Smooth muscle cell (in vitro differentiated cells): Measurements from ENCODE around the gene CT45A8. TPM values are rescaled to one million over a fixed set of nuclear protein-coding genes. Genes with fewer than 3 reads are reported as not detected.
"Not testable (repeated sequence)": the region's sequence is repeated elsewhere in the genome, so short reads cannot be mapped to it uniquely, and the experiment has no call there.

Source experiments
- DNase-seq: peaks from one replicate; lab custom pipeline; 2025; ENCODE audit not compliant: unreplicated experiment; lab: John Stamatoyannopoulos, UW
- H2AFZ ChIP-seq: fragments of 200-600 bp; sonication (generic); 2 replicates; pipeline ENCODE4 v1.6.0; 2016; ENCODE audit warnings: antibody characterized with exemption, low read depth, mild to moderate bottlenecking
- H3F3A ChIP-seq: fragments of 200-600 bp; sonication (generic); 2 replicates; pipeline ENCODE4 v1.6.0; 2017; ENCODE audit warnings: antibody characterized with exemption, low read depth
- H3K27ac ChIP-seq: fragments of 200-600 bp; sonication (generic); 2 replicates; pipeline ENCODE4 v1.5.1; 2016; ENCODE audit warnings: low read depth, mild to moderate bottlenecking
- H3K27me3 ChIP-seq: fragments of 200-600 bp; sonication (generic); 2 replicates; pipeline ENCODE4 v1.6.1; 2016; ENCODE audit warnings: low read depth, mild to moderate bottlenecking
- H3K36me3 ChIP-seq: fragments of 200-600 bp; sonication (generic); 2 replicates; pipeline ENCODE4 v1.5.1; 2016; ENCODE audit warnings: low read depth
- H3K4me1 ChIP-seq: fragments of 200-600 bp; sonication (generic); 2 replicates; pipeline ENCODE4 v1.5.1; 2016; ENCODE audit warnings: low read depth
- H3K4me2 ChIP-seq: fragments of 200-600 bp; sonication (generic); 2 replicates; pipeline ENCODE4 v1.6.0; 2016; ENCODE audit warnings: mild to moderate bottlenecking
- H3K4me3 ChIP-seq: fragments of 200-600 bp; sonication (generic); 2 replicates; pipeline ENCODE4 v1.5.1; 2016; ENCODE audit warnings: mild to moderate bottlenecking
- H3K79me2 ChIP-seq: fragments of 200-600 bp; sonication (generic); 2 replicates; pipeline ENCODE4 v1.6.0; 2016; ENCODE audit warnings: low read depth, mild to moderate bottlenecking
- H3K9ac ChIP-seq: fragments of 200-600 bp; sonication (generic); 2 replicates; pipeline ENCODE4 v1.6.0; 2016; ENCODE audit warnings: low read depth
- H3K9me3 ChIP-seq: fragments of 200-600 bp; sonication (generic); replicated peaks from 2 replicates; pipeline ENCODE4 v1.5.1; 2016; ENCODE audit warnings: low read depth
- H4K20me1 ChIP-seq: fragments of 200-600 bp; sonication (generic); 2 replicates; pipeline ENCODE4 v1.6.0; 2016; ENCODE audit warnings: low read depth
- CTCF ChIP-seq: fragments of 200-600 bp; sonication (generic); IDR thresholded peaks from 2 replicates; pipeline ENCODE4 v1.5.1; 2017; ENCODE audit warnings: borderline replicate concordance, mild to moderate bottlenecking, antibody characterized with exemption; ENCODE audit not compliant: insufficient read depth, poor library complexity, severe bottlenecking
- WGBS: methylation state at CpG from one replicate; pipeline ENCODE4 v1.1.7; 2016; ENCODE audit warnings: low lambda C conversion rate; 5-methylcytosine and 5-hydroxymethylcytosine counted together
- polyA plus RNA-seq: library from polyadenylated mRNA; unstranded; fragments of >200 nt; fragmentation: Nextera tagmentation; extraction: Ambion mirVana; gene quantifications from 2 replicates; pipeline ENCODE4 v1.2.1, GENCODE V29; 2016
- total RNA-seq: library from RNA; depleted of rRNA; stranded (reverse); fragments of >200 nt; gene quantifications from 2 replicates; pipeline ENCODE4 v1.2.3, GENCODE V29; 2014

The CT45A8 gene
- total RNA-seq (not detected in 2 replicates), polyA plus RNA-seq (not detected in 2 replicates)

GRCh38 chrX:135854438-135854837, at the start of gene CT45A8:
TSS of gene CT45A8 (minus strand) at chrX:135854538. CDS start at chrX:135850783, 3,755 bp downstream.
- H3K27ac ChIP-seq, H3K36me3 ChIP-seq, H4K20me1 ChIP-seq, H3F3A ChIP-seq, DNase-seq, H3K27me3 ChIP-seq, H3K79me2 ChIP-seq, H3K4me2 ChIP-seq, H3K4me3 ChIP-seq, H3K4me1 ChIP-seq, H3K9me3 ChIP-seq, H2AFZ ChIP-seq, H3K9ac ChIP-seq: not testable (repeated sequence)
- no CpG with 5 or more reads among the region's 17 CpGs for WGBS

- H3K27ac ChIP-seq, result no peak within 1 kb of the TSS
- H3K4me3 ChIP-seq, result no peak within 1 kb of the TSS
- no peaks in the 10 kb centered on the region for H3K4me1 ChIP-seq
- no peaks in the 10 kb centered on the region for H4K20me1 ChIP-seq
- no peak for TF ChIP-seq CTCF
- no peaks in the 10 kb centered on the region for H3K79me2 ChIP-seq
- 77% methylated on average over 22 of the region's 22 CpGs for WGBS
- H2AFZ ChIP-seq, result no peak within 1 kb of the TSS
- no peaks in the 10 kb centered on the region for H3K36me3 ChIP-seq
- H3K27me3 ChIP-seq, result no peaks in the 10 kb centered on the region
- no peaks in the 10 kb centered on the region for H3K9me3 ChIP-seq
- DNase-seq, result no peak
- H3K4me2 ChIP-seq, result no peak within 1 kb of the TSS
- no peak within 1 kb of the TSS for H3K9ac ChIP-seq
- H3F3A ChIP-seq, result no peaks in the 10 kb centered on the region
Observed at GRCh38 chrX:135893294-135893817, 39.0 kb upstream of the CT45A8 start, which contains the start of the genes CT45A10 and SAGE1. TSS of gene CT45A10 (minus strand) at chrX:135893444. CDS start at chrX:135885344, 8,100 bp downstream. TSS of gene SAGE1 (plus strand) at chrX:135893716. CDS start at chrX:135896243, 2,527 bp downstream.

GRCh38 chrX:135892781-135893180, 38.4 kb upstream of the CT45A8 start:
- DNase-seq, result no peak
- Histone ChIP-seq H3K36me3 (no peaks in the 10 kb centered on the region), H3K27me3 (no peaks in the 10 kb centered on the region), H3K9ac (no peak overlapping the region), H3K9me3 (no peaks in the 10 kb centered on the region), H3K79me2 (no peaks in the 10 kb centered on the region), H2AFZ (no peak overlapping the region), H3K4me1 (no peaks in the 10 kb centered on the region), H3K4me2 (no peak overlapping the region), H4K20me1 (no peaks in the 10 kb centered on the region), H3F3A (no peaks in the 10 kb centered on the region), H3K4me3 (no peak overlapping the region), H3K27ac (no peak overlapping the region)
- TF ChIP-seq CTCF, result no peak
- 85% methylated on average over 11 of the region's 11 CpGs for WGBS

GRCh38 chrX:135890087-135890585, 35.8 kb upstream of the CT45A8 start:
- Histone ChIP-seq H3K27me3 (no peaks in the 10 kb centered on the region), H3K9ac (no peak overlapping the region), H3F3A (no peaks in the 10 kb centered on the region), H3K27ac (no peak overlapping the region), H3K4me1 (no peaks in the 10 kb centered on the region), H3K79me2 (no peaks in the 10 kb centered on the region), H4K20me1 (no peaks in the 10 kb centered on the region), H3K4me3 (no peak overlapping the region), H3K9me3 (no peaks in the 10 kb centered on the region), H2AFZ (no peak overlapping the region), H3K4me2 (no peak overlapping the region), H3K36me3 (no peaks in the 10 kb centered on the region)
- no peak for TF ChIP-seq CTCF
- DNase-seq, result no peak
- 87% methylated on average over 14 of the region's 14 CpGs for WGBS

GRCh38 chrX:135888976-135889375, 34.6 kb upstream of the CT45A8 start:
- not testable (repeated sequence) for H3K9ac ChIP-seq, DNase-seq, H4K20me1 ChIP-seq, H3K79me2 ChIP-seq, H3K4me2 ChIP-seq, H3F3A ChIP-seq, H3K36me3 ChIP-seq, H3K9me3 ChIP-seq, H3K4me3 ChIP-seq, H3K4me1 ChIP-seq, H3K27ac ChIP-seq, H2AFZ ChIP-seq, H3K27me3 ChIP-seq
- WGBS, result 64% methylated on average over 11 of the region's 15 CpGs

- H3K79me2 ChIP-seq, DNase-seq, H3K4me2 ChIP-seq, H3K4me1 ChIP-seq, H3K36me3 ChIP-seq, H4K20me1 ChIP-seq, H3K27ac ChIP-seq, H3K9ac ChIP-seq, H3K4me3 ChIP-seq, H3F3A ChIP-seq, H3K9me3 ChIP-seq, H2AFZ ChIP-seq, H3K27me3 ChIP-seq: not testable (repeated sequence)
- WGBS, result 84% methylated on average over 14 of the region's 18 CpGs
Observed at GRCh38 chrX:135888230-135888629, 33.9 kb upstream of the CT45A8 start.
